ENCODE data around the gene GLT8D1.

GLT8D1 gene

DNA sequence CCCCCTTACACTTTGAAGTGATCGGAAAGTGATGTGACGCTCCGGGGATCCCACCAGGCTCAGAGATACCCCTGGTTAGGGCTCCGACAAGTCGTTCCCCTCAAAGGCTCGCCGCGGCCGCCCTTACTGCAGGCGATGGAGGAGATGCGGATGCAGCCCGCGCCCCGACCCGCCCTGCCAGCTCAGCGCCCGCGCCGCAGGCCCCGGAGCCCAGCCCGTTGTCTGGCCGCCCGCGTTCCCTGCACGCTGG, 228 bp downstream of the GLT8D1 start:
- no peaks in the 10 kb centered on the region for H3K9me3 ChIP-seq
- no peaks in the 10 kb centered on the region for H3K27me3 ChIP-seq
- H3K4me1 ChIP-seq = no peaks in the 10 kb centered on the region
- DNase-seq = no peak
- H3K4me3 ChIP-seq (ENCODE audit: low read depth, low read length) = peak overlapping the region; percentile 91
- TF ChIP-seq, protein P1, sequence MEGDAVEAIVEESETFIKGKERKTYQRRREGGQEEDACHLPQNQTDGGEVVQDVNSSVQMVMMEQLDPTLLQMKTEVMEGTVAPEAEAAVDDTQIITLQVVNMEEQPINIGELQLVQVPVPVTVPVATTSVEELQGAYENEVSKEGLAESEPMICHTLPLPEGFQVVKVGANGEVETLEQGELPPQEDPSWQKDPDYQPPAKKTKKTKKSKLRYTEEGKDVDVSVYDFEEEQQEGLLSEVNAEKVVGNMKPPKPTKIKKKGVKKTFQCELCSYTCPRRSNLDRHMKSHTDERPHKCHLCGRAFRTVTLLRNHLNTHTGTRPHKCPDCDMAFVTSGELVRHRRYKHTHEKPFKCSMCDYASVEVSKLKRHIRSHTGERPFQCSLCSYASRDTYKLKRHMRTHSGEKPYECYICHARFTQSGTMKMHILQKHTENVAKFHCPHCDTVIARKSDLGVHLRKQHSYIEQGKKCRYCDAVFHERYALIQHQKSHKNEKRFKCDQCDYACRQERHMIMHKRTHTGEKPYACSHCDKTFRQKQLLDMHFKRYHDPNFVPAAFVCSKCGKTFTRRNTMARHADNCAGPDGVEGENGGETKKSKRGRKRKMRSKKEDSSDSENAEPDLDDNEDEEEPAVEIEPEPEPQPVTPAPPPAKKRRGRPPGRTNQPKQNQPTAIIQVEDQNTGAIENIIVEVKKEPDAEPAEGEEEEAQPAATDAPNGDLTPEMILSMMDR (IDR thresholded peaks at IDR 0.05; ENCODE audit: low read depth, low read length) = no peak
- H3K36me3 ChIP-seq = no peaks in the 10 kb centered on the region; the same call in 1 of the 2 replicates

DNA sequence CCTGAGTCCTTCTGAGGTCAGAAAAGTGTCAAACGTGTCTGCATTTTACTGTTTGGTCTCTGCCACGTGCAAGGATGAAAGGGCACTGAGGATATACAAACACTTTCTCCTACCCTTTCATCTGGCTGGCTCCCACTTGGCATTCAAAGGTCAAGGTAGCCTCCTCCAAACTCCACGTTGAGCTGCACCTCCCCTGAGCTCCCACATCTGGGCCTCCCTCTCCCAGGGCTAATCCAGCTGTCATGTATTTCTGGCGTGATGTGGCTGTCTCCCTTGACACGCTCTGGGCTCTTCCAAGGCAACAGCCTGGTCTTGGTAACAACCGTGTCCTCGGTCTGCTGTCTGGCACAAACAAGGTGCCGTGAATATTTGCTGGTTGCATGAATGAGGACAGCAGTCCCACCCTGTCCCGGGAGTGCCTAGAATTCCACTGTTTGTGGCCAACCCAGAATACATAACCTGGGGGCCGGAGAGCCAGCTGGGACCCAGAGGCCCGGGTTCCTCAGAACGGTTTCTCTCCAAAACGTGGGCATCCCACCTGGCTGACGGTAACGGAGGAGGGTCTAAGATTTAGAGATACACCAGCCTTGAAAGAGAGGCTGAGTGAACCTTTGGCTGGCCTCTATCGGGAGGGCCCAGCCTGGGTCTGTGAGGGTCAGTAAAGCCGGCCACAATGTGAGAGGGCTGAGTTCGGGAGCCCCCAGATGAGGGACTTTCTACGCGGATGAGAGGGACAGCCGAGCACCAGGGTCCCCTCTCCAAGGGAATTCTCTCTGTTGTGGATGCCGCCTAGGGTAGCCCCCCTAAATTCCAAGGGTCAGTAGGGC, 767 bp downstream of the GLT8D1 start:
- TF ChIP-seq, protein P1 (IDR thresholded peaks at IDR 0.05; ENCODE audit: low read depth, low read length) = no peak
- Histone ChIP-seq H3K4me3 (ENCODE audit: low read depth, low read length) (peak overlapping the region; percentile 91), H3K4me1 (no peaks in the 10 kb centered on the region), H3K9me3 (no peaks in the 10 kb centered on the region), H3K36me3 (no peaks in the 10 kb centered on the region; the same call in 1 of the 2 replicates), H3K27me3 (no peaks in the 10 kb centered on the region)
- DNase-seq = no peak

DNA sequence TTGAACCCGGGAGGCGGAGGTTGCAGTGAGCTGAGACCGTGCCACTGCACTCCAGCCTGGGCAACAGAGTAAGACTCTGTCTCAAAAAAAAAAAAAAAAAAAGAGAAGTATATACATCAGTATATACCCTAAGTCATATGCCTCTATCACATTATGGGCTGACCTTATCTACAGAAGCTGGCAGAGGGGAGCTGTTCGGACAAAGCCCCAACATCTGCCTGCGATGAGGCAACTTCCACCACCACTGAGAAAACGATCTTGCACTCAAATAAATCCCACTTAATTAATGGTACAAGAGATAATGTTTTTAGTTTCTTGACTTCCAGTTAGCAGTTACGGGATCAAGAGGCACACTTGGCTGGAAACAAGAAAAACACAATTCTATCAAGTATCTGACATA, 2.2 kb downstream of the GLT8D1 start:
- Histone ChIP-seq H3K36me3 (no peaks in the 10 kb centered on the region; the same call in 1 of the 2 replicates), H3K9me3 (no peaks in the 10 kb centered on the region), H3K4me3 (ENCODE audit: low read depth, low read length) (peak overlapping the region; percentile 91), H3K4me1 (no peaks in the 10 kb centered on the region), H3K27me3 (no peaks in the 10 kb centered on the region)
- DNase-seq = no peak
- TF ChIP-seq, protein P1 (IDR thresholded peaks at IDR 0.05; ENCODE audit: low read depth, low read length) = no peak

DNA sequence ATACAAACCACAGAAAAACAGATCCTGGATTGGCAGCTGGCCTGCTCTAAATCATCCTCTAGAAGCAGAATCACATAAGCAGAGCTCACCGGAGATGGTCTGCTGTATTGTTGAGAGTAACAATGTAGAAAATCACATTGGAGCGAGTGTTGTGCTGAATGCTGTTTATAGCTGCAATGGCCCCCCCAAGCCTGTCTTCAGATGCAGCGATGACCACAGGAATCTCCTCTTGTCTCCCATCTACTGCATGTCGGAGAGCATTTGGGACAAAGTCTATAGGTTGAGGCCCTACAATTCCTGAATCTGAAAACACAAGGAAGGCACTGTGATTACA, 8.0 kb downstream of the GLT8D1 start:
- Histone ChIP-seq H3K36me3 (peaks cover 40% of the 10 kb centered on the region), H3K9me3 (no peaks in the 10 kb centered on the region), H3K4me1 (no peaks in the 10 kb centered on the region), H3K27me3 (no peaks in the 10 kb centered on the region), H3K4me3 (ENCODE audit: low read depth, low read length) (no peak overlapping the region)
- DNase-seq = no peak
- TF ChIP-seq, protein P1 (IDR thresholded peaks at IDR 0.05; ENCODE audit: low read depth, low read length) = no peak

DNA sequence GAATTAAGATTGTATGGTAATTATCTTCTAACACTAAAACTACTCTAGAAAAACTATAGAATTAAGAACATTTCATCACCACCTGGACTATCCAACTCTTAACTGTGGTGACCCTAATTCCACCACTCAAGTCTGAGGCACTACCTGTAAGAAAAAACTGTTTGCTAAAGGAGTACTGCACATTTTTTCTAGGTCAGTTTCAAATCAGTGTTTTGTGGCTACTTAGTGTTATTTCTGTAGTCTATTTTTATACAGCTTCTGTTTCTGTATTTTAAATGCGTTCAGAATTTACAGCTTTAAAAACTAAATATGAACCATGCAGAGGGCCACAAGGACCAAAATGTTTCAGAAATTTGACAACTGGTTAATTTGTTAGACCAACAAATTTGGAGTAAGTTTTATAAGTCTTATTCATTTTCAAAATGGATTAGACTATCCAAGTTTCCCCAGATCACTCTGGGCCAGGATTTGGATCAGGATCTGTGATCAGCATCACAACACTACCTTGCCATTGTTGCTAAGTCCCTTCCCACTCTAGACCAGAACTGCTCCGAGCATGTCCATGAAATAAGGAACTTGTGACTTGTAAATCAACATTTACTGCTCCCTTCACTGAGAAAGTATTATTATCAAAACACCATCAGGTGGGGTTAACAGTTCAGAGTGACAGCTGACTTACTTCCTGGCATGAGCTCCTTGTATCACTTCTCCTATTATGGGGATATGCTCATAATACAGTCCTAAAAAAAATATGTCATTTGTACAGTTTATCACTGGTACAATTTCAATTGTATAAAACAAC, 8.6 kb downstream of the GLT8D1 start:
- Histone ChIP-seq H3K27me3 (no peaks in the 10 kb centered on the region), H3K4me3 (ENCODE audit: low read depth, low read length) (no peak overlapping the region), H3K9me3 (no peaks in the 10 kb centered on the region), H3K4me1 (no peaks in the 10 kb centered on the region), H3K36me3 (peaks cover 43% of the 10 kb centered on the region)
- TF ChIP-seq, protein P1 (IDR thresholded peaks at IDR 0.05; ENCODE audit: low read depth, low read length) = no peak
- DNase-seq = no peak

Measured in BE2C (cell line).